Activated naive CD4-positive, alpha-beta T cell treated with anti-CD3 and anti-CD28 coated beads, Interleukin-2, amount 50 U/mL, for 24 hours (primary cell): ENCODE measurements around the gene KCNK7.

Experiments
- H3K27ac Mint-ChIP-seq: one replicate; pipeline ENCODE4 v1.8.0; 2021; ENCODE audit warnings: mild to moderate bottlenecking, mixed read lengths
- H3K27me3 Mint-ChIP-seq: one replicate; pipeline ENCODE4 v1.8.0; 2021; ENCODE audit warnings: mixed read lengths
- H3K36me3 Mint-ChIP-seq: one replicate; pipeline ENCODE4 v1.8.0; 2021; ENCODE audit warnings: mixed read lengths
- H3K4me1 Mint-ChIP-seq: one replicate; pipeline ENCODE4 v1.8.0; 2021; ENCODE audit warnings: mixed read lengths
- H3K4me3 Mint-ChIP-seq: one replicate; pipeline ENCODE4 v1.8.0; 2021; ENCODE audit warnings: mild to moderate bottlenecking, mixed read lengths
- H3K9me3 Mint-ChIP-seq: one replicate; pipeline ENCODE4 v1.8.0; 2021; ENCODE audit warnings: mixed read lengths

KCNK7 gene

GRCh38 chr11:65617990-65618751 is 22.6 kb upstream of the KCNK7 start:
- Mint-ChIP-seq H3K4me1 (peaks cover 22% of the 10 kb centered on the region), H3K9me3 (no peaks in the 10 kb centered on the region), H3K27me3 (no peaks in the 10 kb centered on the region), H3K4me3 (no peak overlapping the region), H3K36me3 (peaks cover 8% of the 10 kb centered on the region), H3K27ac (no peak overlapping the region)

- H3K27me3 Mint-ChIP-seq, result no peaks in the 10 kb centered on the region
- H3K4me1 Mint-ChIP-seq, result peaks cover 26% of the 10 kb centered on the region
- H3K36me3 Mint-ChIP-seq, result peaks cover 6% of the 10 kb centered on the region
Observed at GRCh38 chr11:65617136-65617850, 21.7 kb upstream of the KCNK7 start.

GRCh38 chr11:65616575-65617001 is 21.0 kb upstream of the KCNK7 start:
- peak overlapping the region; percentile 88 for H3K27ac Mint-ChIP-seq
- H3K9me3 Mint-ChIP-seq, result no peaks in the 10 kb centered on the region
- peak overlapping the region; percentile 95 for H3K4me3 Mint-ChIP-seq
- no peaks in the 10 kb centered on the region for H3K27me3 Mint-ChIP-seq
- H3K36me3 Mint-ChIP-seq, result peaks cover 6% of the 10 kb centered on the region
- H3K4me1 Mint-ChIP-seq, result peaks cover 31% of the 10 kb centered on the region

More at GRCh38 chr11:65617136-65617850, 21.7 kb upstream of the KCNK7 start:
- Mint-ChIP-seq H3K4me3 (peak overlapping the region; percentile 95), H3K9me3 (no peaks in the 10 kb centered on the region), H3K27ac (peak overlapping the region; percentile 88)

- Mint-ChIP-seq H3K4me3 (peak overlapping the region; percentile 95), H3K27me3 (no peaks in the 10 kb centered on the region), H3K4me1 (peaks cover 36% of the 10 kb centered on the region), H3K27ac (peak overlapping the region; percentile 88), H3K36me3 (peaks cover 6% of the 10 kb centered on the region), H3K9me3 (no peaks in the 10 kb centered on the region)
Observed at GRCh38 chr11:65615950-65616574, 20.5 kb upstream of the KCNK7 start.

GRCh38 chr11:65615229-65615949 is 19.8 kb upstream of the KCNK7 start, which contains the start of gene PCNX3:
Gene PCNX3 (plus strand): TSS chr11:65615776. CDS start chr11:65616312, 536 bp downstream.
- peak within 1 kb of the TSS; percentile 95 for H3K4me3 Mint-ChIP-seq
- H3K4me1 Mint-ChIP-seq, result peaks cover 42% of the 10 kb centered on the region
- peaks cover 6% of the 10 kb centered on the region for H3K36me3 Mint-ChIP-seq
- H3K27me3 Mint-ChIP-seq, result no peaks in the 10 kb centered on the region
- H3K9me3 Mint-ChIP-seq, result no peaks in the 10 kb centered on the region
- peak within 1 kb of the TSS; percentile 88 for H3K27ac Mint-ChIP-seq

GRCh38 chr11:65613091-65613928 is 17.7 kb upstream of the KCNK7 start:
- H3K4me1 Mint-ChIP-seq, result peaks cover 57% of the 10 kb centered on the region
- no peaks in the 10 kb centered on the region for H3K27me3 Mint-ChIP-seq
- H3K36me3 Mint-ChIP-seq, result peaks cover 6% of the 10 kb centered on the region
- peak overlapping the region; percentile 92 for H3K4me3 Mint-ChIP-seq
- no peaks in the 10 kb centered on the region for H3K9me3 Mint-ChIP-seq
- no peak overlapping the region for H3K27ac Mint-ChIP-seq

GRCh38 chr11:65612691-65613090 is 17.1 kb upstream of the KCNK7 start:
- H3K27ac Mint-ChIP-seq, result peak overlapping the region; percentile 94
- no peaks in the 10 kb centered on the region for H3K27me3 Mint-ChIP-seq
- H3K4me1 Mint-ChIP-seq, result peaks cover 55% of the 10 kb centered on the region
- no peaks in the 10 kb centered on the region for H3K9me3 Mint-ChIP-seq
- peak overlapping the region; percentile 92 for H3K4me3 Mint-ChIP-seq
- peaks cover 6% of the 10 kb centered on the region for H3K36me3 Mint-ChIP-seq

- H3K36me3 Mint-ChIP-seq, result peaks cover 6% of the 10 kb centered on the region
- peaks cover 50% of the 10 kb centered on the region for H3K4me1 Mint-ChIP-seq
- H3K27me3 Mint-ChIP-seq, result no peaks in the 10 kb centered on the region
- peak overlapping the region; percentile 94 for H3K27ac Mint-ChIP-seq
- H3K9me3 Mint-ChIP-seq, result no peaks in the 10 kb centered on the region
- peak overlapping the region; percentile 92 for H3K4me3 Mint-ChIP-seq
Observed at GRCh38 chr11:65611758-65612603, 16.4 kb upstream of the KCNK7 start.

- Mint-ChIP-seq H3K4me3 (peak overlapping the region; percentile 92), H3K27me3 (no peaks in the 10 kb centered on the region), H3K36me3 (peaks cover 2% of the 10 kb centered on the region), H3K4me1 (peaks cover 44% of the 10 kb centered on the region), H3K27ac (no peak overlapping the region), H3K9me3 (no peaks in the 10 kb centered on the region)
Observed at GRCh38 chr11:65611028-65611757, 15.6 kb upstream of the KCNK7 start.

GRCh38 chr11:65610404-65610803 is 14.8 kb upstream of the KCNK7 start:
- H3K36me3 Mint-ChIP-seq, result peaks cover 2% of the 10 kb centered on the region
- H3K27ac Mint-ChIP-seq, result peak overlapping the region; percentile 89
- H3K4me1 Mint-ChIP-seq, result peaks cover 44% of the 10 kb centered on the region
- H3K4me3 Mint-ChIP-seq, result peak overlapping the region; percentile 24
- H3K9me3 Mint-ChIP-seq, result no peaks in the 10 kb centered on the region
- no peaks in the 10 kb centered on the region for H3K27me3 Mint-ChIP-seq

- no peak overlapping the region for H3K4me3 Mint-ChIP-seq
- peaks cover 2% of the 10 kb centered on the region for H3K36me3 Mint-ChIP-seq
- peak overlapping the region; percentile 89 for H3K27ac Mint-ChIP-seq
- H3K27me3 Mint-ChIP-seq, result no peaks in the 10 kb centered on the region
- H3K4me1 Mint-ChIP-seq, result peaks cover 44% of the 10 kb centered on the region
- no peaks in the 10 kb centered on the region for H3K9me3 Mint-ChIP-seq
Observed at GRCh38 chr11:65609665-65610064, 14.1 kb upstream of the KCNK7 start.

GRCh38 chr11:65609229-65609628 is 13.6 kb upstream of the KCNK7 start:
- H3K9me3 Mint-ChIP-seq, result no peaks in the 10 kb centered on the region
- no peak overlapping the region for H3K4me3 Mint-ChIP-seq
- H3K4me1 Mint-ChIP-seq, result peaks cover 44% of the 10 kb centered on the region
- H3K36me3 Mint-ChIP-seq, result peaks cover 2% of the 10 kb centered on the region
- H3K27ac Mint-ChIP-seq, result peak overlapping the region; percentile 3
- H3K27me3 Mint-ChIP-seq, result no peaks in the 10 kb centered on the region

GRCh38 chr11:65607614-65608426 is 12.2 kb upstream of the KCNK7 start:
- no peaks in the 10 kb centered on the region for H3K9me3 Mint-ChIP-seq
- H3K4me1 Mint-ChIP-seq, result peaks cover 38% of the 10 kb centered on the region
- peaks cover 2% of the 10 kb centered on the region for H3K36me3 Mint-ChIP-seq
- H3K4me3 Mint-ChIP-seq, result no peak overlapping the region
- no peak overlapping the region for H3K27ac Mint-ChIP-seq
- no peaks in the 10 kb centered on the region for H3K27me3 Mint-ChIP-seq
